IPS DF 6.9 (cell line): ENCODE results near the gene PDLIM7.

Experiments
- DNase-seq: peaks from one replicate; pipeline ENCODE4 v3.0.0-alpha.2; 2013; ENCODE audit warnings: low read depth, low spot score
- H3K27ac ChIP-seq: one replicate; pipeline ENCODE4 v1.5.1; 2013; ENCODE audit warnings: low read length, control low read depth
- H3K27me3 ChIP-seq: 2 replicates; pipeline ENCODE4 v1.6.1; 2013; ENCODE audit warnings: mild to moderate bottlenecking, low read length; ENCODE audit not compliant: control insufficient read depth, insufficient read depth
- H3K36me3 ChIP-seq: 2 replicates; pipeline ENCODE4 v1.6.1; 2013; ENCODE audit warnings: low read length; ENCODE audit not compliant: control insufficient read depth, insufficient read depth
- H3K4me1 ChIP-seq: 2 replicates; pipeline ENCODE4 v1.6.1; 2013; ENCODE audit warnings: low read length; ENCODE audit not compliant: control insufficient read depth, insufficient read depth
- H3K4me3 ChIP-seq: 2 replicates; pipeline ENCODE4 v1.5.1; 2013; ENCODE audit warnings: mild to moderate bottlenecking, low read length
- H3K9me3 ChIP-seq: 2 replicates; pipeline ENCODE4 v1.6.1; 2013; ENCODE audit warnings: low read length, inconsistent platforms; ENCODE audit not compliant: control insufficient read depth, insufficient read depth
- WGBS: extraction: QIAGEN DNeasy Blood & Tissue Kit; methylation state at CpG from one replicate; pipeline ENCODE4 v1.1.7; 2013; ENCODE audit warnings: mixed read lengths, missing lambda C conversion rate; ENCODE audit not compliant: insufficient read length, insufficient coverage; 5-methylcytosine and 5-hydroxymethylcytosine counted together

PDLIM7 gene

DNA sequence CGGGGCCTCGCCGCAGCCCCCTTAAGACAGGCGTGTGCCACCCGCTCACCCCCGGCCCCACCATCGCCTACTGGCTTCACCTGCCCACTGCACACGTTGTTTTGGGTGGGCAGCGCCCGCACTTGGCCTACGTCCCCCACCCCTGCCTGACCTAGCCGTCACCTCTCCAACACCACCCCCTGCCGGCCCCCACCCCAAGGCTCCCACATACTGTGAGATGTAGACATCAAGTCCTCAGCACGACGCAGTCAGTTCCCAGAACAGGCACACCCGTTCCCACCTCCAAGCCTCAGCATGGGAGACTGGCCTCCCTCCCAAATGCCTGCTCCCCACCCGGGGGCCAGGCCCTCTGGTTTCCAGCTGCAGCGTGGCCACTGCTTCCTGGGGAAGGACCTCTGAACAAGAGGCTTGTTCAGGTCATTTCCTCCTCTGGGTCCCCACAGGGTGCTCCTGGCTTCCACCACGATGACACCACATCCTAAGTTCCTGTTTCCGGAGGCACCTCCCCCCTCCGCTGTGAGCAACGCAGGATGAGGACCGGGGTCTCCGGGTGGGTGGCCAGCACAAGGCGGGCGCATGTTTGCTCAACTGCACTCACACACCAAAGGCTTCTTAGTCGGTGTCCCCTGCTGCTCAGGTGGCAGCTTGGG, 35.3 kb downstream of the PDLIM7 start:
- H3K4me1 ChIP-seq = peaks cover 3% of the 10 kb centered on the region; the same call in 1 of the 2 replicates
- H3K9me3 ChIP-seq = no peaks in the 10 kb centered on the region
- no CpG with 5 or more reads among the region's 27 CpGs for WGBS
- no peaks in the 10 kb centered on the region for H3K27me3 ChIP-seq
- no peak overlapping the region for H3K4me3 ChIP-seq
- H3K36me3 ChIP-seq = peaks cover 55% of the 10 kb centered on the region
- H3K27ac ChIP-seq = no peak overlapping the region
- DNase-seq = no peak

DNA sequence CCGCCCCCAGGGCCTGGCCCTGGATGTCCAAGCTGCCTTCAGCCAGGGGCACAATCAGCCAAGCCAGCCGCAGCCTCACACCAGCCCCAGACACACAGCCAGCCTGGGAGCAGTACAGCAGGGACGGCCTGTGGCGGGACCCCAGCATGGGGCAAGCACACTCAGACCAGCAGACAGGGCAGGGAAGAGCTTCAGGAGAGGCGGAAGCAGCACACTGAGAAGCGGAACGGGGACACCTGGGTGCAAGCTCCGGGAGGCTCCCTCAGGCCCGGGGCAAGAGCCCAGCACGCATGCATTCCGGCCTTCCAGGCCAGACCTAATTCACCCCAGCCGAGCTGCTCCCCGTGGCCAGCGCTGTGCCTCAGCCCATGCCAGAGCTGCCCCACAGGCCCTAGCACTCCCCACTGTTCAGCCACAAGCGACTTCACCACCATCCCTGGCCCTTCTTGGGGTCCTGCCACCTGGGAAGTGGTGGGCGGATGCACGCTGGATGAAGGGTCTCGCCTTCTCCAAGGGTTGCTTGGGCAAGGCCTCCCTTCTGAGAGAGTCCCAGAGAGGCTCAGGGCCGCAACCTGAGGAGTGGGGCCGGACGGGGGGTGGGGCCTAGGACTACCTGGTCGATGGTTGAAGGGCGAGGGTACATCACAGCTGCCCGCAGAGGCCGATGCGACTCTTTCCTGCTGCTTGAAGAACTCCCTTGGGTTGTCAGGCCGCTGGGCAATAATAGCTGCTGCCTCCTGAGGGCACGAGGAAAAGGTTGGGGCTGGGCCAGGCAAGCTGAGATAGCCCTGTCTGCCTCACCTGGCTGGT, 37.4 kb downstream of the PDLIM7 start:
- Histone ChIP-seq H3K9me3 (no peaks in the 10 kb centered on the region), H3K4me1 (peaks cover 3% of the 10 kb centered on the region), H3K27me3 (no peaks in the 10 kb centered on the region), H3K36me3 (peaks cover 37% of the 10 kb centered on the region), H3K27ac (no peak overlapping the region), H3K4me3 (no peak overlapping the region)
- no peak for DNase-seq
- no CpG with 5 or more reads among the region's 28 CpGs for WGBS

DNA sequence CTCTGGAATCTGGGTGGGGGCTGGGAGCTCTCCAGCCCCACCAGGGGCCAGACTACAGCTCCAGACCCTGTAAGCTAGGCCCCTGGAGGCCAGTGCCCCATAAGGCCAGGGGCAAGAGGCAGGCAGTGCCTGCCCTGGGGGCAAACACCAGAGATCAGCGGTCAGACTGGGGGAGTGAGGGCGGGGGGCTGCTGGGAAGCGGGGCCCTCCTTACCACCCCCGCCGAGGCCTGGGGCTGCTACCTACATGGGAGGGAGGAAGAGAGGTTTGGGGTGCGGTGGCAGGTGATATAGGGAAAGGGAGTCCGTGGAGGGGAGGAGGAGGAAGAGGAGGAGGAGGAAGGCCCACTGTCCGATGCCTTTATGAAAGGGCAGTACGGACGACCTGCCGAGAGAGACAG, 38.0 kb downstream of the PDLIM7 start:
- no CpG with 5 or more reads among the region's 11 CpGs for WGBS
- no peaks in the 10 kb centered on the region for H3K9me3 ChIP-seq
- no peaks in the 10 kb centered on the region for H3K27me3 ChIP-seq
- peaks cover 37% of the 10 kb centered on the region for H3K36me3 ChIP-seq
- H3K4me1 ChIP-seq = peaks cover 3% of the 10 kb centered on the region
- H3K4me3 ChIP-seq = no peak overlapping the region
- no peak overlapping the region for H3K27ac ChIP-seq
- DNase-seq = no peak

DNA sequence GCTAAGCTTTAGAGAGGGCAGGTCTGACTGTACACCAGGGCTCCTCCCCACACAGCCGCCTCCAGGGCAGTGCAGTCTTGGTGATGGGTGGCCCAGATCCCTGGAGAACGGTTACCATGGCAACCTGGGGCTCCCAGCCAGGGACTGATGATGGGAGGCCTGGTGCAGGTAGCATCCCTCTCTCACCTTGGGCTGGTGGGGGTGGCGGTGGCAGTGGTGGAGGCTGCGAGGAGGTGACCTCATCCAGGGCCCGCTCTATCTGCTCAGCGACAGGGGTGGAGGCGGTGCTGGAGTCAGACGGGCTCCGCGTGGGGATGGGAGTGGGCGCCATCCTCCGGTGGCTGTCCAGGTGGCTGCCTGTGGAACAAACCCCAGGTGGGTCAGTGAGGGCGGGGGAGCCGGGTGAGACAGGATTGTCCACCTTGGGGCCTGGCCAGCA, 38.5 kb downstream of the PDLIM7 start:
- Histone ChIP-seq H3K27me3 (no peaks in the 10 kb centered on the region), H3K27ac (no peak overlapping the region), H3K4me3 (no peak overlapping the region), H3K4me1 (peaks cover 3% of the 10 kb centered on the region), H3K9me3 (no peaks in the 10 kb centered on the region), H3K36me3 (peaks cover 37% of the 10 kb centered on the region)
- no CpG with 5 or more reads among the region's 14 CpGs for WGBS
- no peak for DNase-seq

DNA sequence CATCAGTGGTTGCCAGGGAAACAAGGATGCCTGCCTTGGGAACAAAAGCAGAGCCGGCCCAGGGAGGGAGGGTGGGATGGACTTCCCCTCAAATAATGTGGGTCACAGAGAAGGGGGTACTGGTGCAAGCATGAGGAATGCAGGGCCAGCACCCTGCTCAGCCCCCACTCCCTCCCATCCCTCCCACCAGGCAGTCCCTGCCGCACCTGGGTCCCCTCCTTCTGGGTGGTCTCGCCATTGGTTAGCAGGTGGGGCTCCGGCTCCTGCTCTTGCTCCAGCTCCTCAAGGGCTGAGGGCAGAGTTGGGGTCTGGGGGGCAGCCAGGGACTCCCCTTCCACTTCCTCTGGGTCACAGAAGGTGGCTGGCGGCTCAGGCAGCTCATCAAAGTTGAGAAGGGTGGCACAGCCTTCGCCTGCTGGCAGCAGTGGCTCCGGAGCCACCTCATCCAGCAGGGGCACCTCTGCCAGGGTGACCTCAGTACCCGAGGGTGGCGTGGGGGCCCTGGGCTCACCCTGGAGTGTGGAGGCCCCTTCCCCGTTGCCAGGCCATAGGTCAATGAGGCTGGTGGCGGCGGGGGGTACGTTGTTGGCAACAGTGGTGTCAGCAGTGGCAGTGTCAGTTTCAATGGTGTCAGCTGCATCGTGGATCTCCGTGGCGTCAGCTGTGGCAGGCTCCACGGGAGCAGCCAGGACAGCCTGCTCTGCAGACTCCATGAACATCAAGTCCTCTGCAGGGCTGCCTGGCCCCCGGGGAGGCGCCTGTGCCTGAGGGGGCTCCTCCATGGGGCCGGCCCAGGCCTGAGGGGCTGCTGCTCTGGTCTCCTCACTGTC, 39.3 kb downstream of the PDLIM7 start:
- H3K36me3 ChIP-seq = peaks cover 33% of the 10 kb centered on the region
- no CpG with 5 or more reads among the region's 20 CpGs for WGBS
- H3K4me3 ChIP-seq = no peak overlapping the region
- no peaks in the 10 kb centered on the region for H3K27me3 ChIP-seq
- DNase-seq = no peak
- H3K9me3 ChIP-seq = no peaks in the 10 kb centered on the region
- H3K27ac ChIP-seq = no peak overlapping the region
- peaks cover 5% of the 10 kb centered on the region for H3K4me1 ChIP-seq

DNA sequence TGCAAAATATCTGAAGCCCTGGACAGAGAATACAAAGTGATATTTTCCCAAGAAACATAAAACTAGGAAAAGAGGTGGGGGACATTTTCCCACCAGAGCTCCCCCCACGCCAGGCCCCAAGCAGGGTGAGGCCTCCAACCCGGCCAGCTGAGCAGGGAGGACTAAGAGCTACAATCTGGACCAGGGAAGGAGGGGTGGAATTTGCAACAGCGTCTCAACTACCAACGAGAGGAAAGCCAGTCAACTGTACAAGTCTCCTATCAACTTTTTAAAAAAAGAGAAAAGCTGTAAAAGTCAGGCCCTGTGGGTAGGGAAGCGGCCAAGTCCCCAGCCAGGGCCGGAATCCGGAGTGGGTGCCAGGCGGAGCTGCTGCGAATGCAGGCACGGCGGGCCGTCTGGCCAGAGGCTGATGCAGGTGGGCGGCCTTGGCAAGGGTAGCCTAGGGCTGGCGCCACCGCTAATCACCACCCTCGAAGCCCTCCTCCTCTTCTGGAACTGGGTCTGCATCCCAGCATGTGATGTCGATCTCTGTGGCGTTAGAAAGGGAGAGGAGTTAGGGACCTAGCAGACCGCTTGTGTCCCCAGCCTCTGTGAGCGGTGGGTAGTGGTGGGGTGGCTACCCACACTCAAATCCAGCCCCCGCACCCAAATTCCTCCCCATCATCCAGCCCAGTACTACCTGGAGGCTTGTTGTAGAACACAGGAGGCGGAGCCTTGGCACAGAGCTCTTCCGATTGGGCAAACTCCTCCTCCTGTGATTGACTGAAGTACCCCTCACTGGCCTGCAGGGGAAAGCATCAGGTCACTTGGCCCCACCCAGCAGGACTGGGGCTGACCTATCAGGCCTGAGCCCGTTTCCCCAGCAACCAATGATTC, 40.2 kb downstream of the PDLIM7 start:
- H3K4me1 ChIP-seq = peaks cover 6% of the 10 kb centered on the region
- no CpG with 5 or more reads among the region's 24 CpGs for WGBS
- no peaks in the 10 kb centered on the region for H3K9me3 ChIP-seq
- peaks cover 33% of the 10 kb centered on the region for H3K36me3 ChIP-seq
- no peak overlapping the region for H3K27ac ChIP-seq
- no peak overlapping the region for H3K4me3 ChIP-seq
- no peaks in the 10 kb centered on the region for H3K27me3 ChIP-seq
- peak; percentile 93 for DNase-seq

DNA sequence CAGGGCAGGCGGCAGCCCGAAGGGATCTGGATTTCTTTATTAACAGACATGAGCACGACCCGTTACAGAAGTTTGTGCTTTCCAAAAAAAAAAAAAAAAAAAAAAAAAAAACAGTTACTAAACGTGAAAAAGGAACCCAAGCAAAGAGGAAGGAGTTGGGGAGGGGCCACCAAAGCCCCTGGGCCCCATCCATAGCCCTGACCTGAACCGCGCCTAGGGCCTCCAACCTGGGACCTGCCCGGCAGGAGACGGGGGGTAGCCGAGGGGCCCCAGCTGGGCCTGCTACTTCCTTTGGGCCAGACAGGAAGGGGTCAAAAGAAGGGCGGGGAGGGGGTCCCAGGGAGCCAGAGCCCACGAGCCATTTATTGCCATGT, 40.8 kb downstream of the PDLIM7 start:
- H3K4me1 ChIP-seq = peaks cover 6% of the 10 kb centered on the region
- H3K4me3 ChIP-seq = no peak overlapping the region
- no peak for DNase-seq
- peaks cover 33% of the 10 kb centered on the region for H3K36me3 ChIP-seq
- H3K27me3 ChIP-seq = no peaks in the 10 kb centered on the region
- no peaks in the 10 kb centered on the region for H3K9me3 ChIP-seq
- no CpG with 5 or more reads among the region's 12 CpGs for WGBS
- H3K27ac ChIP-seq = no peak overlapping the region

DNA sequence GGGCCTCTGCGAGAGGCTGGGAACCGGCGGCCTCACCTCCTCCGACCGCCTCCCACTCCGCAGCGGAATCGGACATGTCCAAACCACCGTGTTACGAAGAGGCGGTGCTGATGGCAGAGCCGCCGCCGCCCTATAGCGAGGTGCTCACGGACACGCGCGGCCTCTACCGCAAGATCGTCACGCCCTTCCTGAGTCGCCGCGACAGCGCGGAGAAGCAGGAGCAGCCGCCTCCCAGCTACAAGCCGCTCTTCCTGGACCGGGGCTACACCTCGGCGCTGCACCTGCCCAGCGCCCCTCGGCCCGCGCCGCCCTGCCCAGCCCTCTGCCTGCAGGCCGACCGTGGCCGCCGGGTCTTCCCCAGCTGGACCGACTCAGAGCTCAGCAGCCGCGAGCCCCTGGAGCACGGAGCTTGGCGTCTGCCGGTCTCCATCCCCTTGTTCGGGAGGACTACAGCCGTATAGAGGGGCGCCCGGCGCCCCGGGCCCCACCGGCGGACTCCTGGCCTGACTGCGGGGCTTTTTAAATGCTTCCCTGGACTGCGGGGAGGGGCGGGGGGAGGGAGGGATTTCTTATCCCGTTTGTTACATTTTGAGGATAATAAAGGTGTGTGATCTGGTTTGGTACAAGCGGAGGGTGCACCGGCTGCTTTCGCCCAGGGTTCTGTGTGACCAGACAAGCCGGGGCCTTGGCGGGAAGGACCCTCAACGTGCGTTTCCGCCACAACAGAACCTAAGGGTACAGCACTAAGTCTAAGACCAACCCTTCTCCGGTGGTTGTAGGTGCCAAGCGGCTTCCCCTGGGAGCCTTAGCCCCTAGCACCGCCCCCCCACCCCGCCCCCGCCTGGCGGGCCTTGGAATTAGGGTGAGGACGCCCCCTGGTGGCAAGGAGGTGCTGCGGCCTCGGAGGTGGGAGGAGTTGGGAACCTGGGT, 41.5 kb downstream of the PDLIM7 start:
- no peak for DNase-seq
- WGBS = no CpG with 5 or more reads among the region's 76 CpGs
- Histone ChIP-seq H3K36me3 (peaks cover 31% of the 10 kb centered on the region), H3K4me3 (peak overlapping the region; percentile 74), H3K4me1 (peaks cover 6% of the 10 kb centered on the region), H3K9me3 (no peaks in the 10 kb centered on the region), H3K27me3 (no peaks in the 10 kb centered on the region), H3K27ac (no peak overlapping the region)

DNA sequence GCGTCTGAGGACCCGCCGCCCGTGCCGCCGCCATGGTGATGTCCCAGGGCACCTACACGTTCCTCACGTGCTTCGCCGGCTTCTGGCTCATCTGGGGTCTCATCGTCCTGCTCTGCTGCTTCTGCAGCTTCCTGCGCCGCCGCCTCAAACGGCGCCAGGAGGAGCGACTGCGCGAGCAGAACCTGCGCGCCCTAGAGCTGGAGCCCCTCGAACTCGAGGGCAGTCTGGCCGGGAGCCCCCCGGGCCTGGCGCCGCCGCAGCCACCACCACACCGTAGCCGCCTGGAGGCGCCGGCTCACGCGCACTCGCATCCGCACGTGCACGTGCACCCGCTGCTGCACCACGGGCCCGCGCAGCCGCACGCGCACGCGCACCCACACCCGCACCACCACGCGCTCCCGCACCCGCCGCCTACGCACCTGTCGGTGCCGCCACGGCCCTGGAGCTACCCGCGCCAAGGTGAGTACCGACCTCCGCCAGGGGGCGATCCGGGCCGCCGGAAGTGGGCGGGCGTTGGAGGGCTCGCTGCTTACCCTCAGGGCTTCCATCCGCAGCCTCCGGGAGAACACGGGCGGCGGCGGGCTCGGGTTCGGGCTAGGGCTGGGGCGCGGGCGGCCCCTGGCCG, 42.3 kb downstream of the PDLIM7 start:
- H3K27ac ChIP-seq = no peak overlapping the region
- H3K9me3 ChIP-seq = no peaks in the 10 kb centered on the region
- no CpG with 5 or more reads among the region's 80 CpGs for WGBS
- peaks cover 6% of the 10 kb centered on the region for H3K4me1 ChIP-seq
- peaks cover 26% of the 10 kb centered on the region for H3K36me3 ChIP-seq
- H3K27me3 ChIP-seq = no peaks in the 10 kb centered on the region
- no peak for DNase-seq
- peak overlapping the region; percentile 74 for H3K4me3 ChIP-seq
